Epithelial cell of proximal tubule (primary cell): ENCODE measurements around the gene PACRG. TPM values are rescaled to one million over a fixed set of nuclear protein-coding genes. Genes with fewer than 3 reads are reported as not detected.

Experiments used
- DNase-seq: peaks from one replicate; pipeline ENCODE4 v3.0.0-alpha.2; 2011; ENCODE audit warnings: low read depth
- H3K4me3 ChIP-seq: 2 replicates; pipeline ENCODE4 v1.5.1; 2011; ENCODE audit warnings: low read depth, mild to moderate bottlenecking, low read length
- CTCF ChIP-seq: conservative IDR thresholded peaks from 2 replicates; pipeline ENCODE4 v1.5.1; 2012; ENCODE audit warnings: low read depth, mild to moderate bottlenecking, low read length
- total RNA-seq: library from RNA; depleted of rRNA; stranded (reverse); fragments of >200 nt; gene quantifications from 2 replicates; pipeline ENCODE4 v1.2.3, GENCODE V29; 2015

The PACRG gene
- total RNA-seq, 1 donor from 2014 or later, result 0.12 TPM

- TF ChIP-seq CTCF, result no peak
- H3K4me3 ChIP-seq, result no peak overlapping the region
- peak; percentile 4 for DNase-seq
Observed at GRCh38 chr6:162964488-162965140, 236.8 kb downstream of the PACRG start.

GRCh38 chr6:162965366-162965765 is 237.6 kb downstream of the PACRG start:
- DNase-seq, result no peak
- no peak for TF ChIP-seq CTCF
- no peak overlapping the region for H3K4me3 ChIP-seq

- H3K4me3 ChIP-seq, result no peak overlapping the region
- TF ChIP-seq CTCF, result no peak
- DNase-seq, result no peak
Observed at GRCh38 chr6:162970246-162970645, 242.5 kb downstream of the PACRG start.

GRCh38 chr6:162971356-162971755 is 243.6 kb downstream of the PACRG start:
- DNase-seq, result no peak
- H3K4me3 ChIP-seq, result no peak overlapping the region
- no peak for TF ChIP-seq CTCF

- no peak for TF ChIP-seq CTCF
- no peak for DNase-seq
- no peak overlapping the region for H3K4me3 ChIP-seq
Observed at GRCh38 chr6:162973151-162973872, 245.5 kb downstream of the PACRG start.

- DNase-seq, result no peak
- TF ChIP-seq CTCF, result no peak
- H3K4me3 ChIP-seq, result no peak overlapping the region
Observed at GRCh38 chr6:162973980-162974379, 246.2 kb downstream of the PACRG start.

GRCh38 chr6:162974685-162975084 is 246.9 kb downstream of the PACRG start:
- DNase-seq, result no peak
- no peak overlapping the region for H3K4me3 ChIP-seq
- no peak for TF ChIP-seq CTCF
